WERI-Rb-1 (cell line): ENCODE results near the gene ABCB10.

ENCODE experiments used
- DNase-seq: peaks from one replicate; pipeline ENCODE4 v3.0.0-alpha.2; 2020
- H3K27ac ChIP-seq: fragments of 250-450 bp; sonication (Bioruptor Pico); 2 replicates; pipeline ENCODE4 v1.5.1; 2020; ENCODE audit warnings: mild to moderate bottlenecking, moderate library complexity
- H3K27me3 ChIP-seq: fragments of 250-450 bp; sonication (Bioruptor Pico); 2 replicates; pipeline ENCODE4 v1.5.1; 2021; ENCODE audit warnings: mild to moderate bottlenecking, low read depth, moderate library complexity; ENCODE audit not compliant: insufficient read depth, severe bottlenecking
- H3K36me3 ChIP-seq: fragments of 250-450 bp; sonication (Bioruptor Pico); 2 replicates; pipeline ENCODE4 v1.5.1; 2020; ENCODE audit warnings: mild to moderate bottlenecking, moderate library complexity
- H3K4me3 ChIP-seq: 2 replicates; pipeline ENCODE4 v1.5.1; 2011; ENCODE audit warnings: low read depth, mild to moderate bottlenecking, control low read depth, low read length
- H3K9me3 ChIP-seq: fragments of 250-450 bp; sonication (Bioruptor Pico); 2 replicates; pipeline ENCODE4 v1.5.1; 2021; ENCODE audit warnings: mild to moderate bottlenecking, moderate library complexity; ENCODE audit not compliant: severe bottlenecking
- TF ChIP-seq, protein P1 (sequence below): IDR thresholded peaks from 2 replicates; pipeline ENCODE4 v1.5.1; 2011; ENCODE audit warnings: low read depth, mild to moderate bottlenecking, control low read depth, inconsistent platforms, low read length

The ABCB10 gene

DNA sequence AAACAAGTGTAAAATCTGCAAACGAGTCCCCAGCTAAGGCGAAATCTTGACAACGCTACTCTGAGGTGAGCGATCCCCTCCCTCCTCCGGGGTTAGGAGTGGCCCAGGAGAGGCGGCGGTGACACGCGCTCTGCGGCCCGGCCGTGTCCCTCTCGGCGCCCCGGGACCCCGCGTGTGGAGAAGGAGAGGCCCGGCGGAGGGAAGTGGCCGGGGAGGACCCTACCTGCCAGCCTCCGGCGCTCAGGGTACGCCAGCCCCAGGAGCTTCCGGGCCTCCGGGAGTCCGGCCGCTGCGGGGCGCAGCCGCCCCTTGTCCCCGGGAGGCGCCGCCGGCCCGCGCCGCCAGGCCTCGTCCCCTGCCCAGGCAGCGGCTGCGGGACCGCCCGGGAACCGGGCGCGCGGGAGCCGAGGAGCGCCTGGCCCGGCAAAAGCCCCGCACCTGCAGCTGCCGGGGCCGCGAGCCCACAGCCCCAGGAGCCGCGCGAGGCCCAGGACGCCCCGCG, 543 bp downstream of the ABCB10 start:
- no peaks in the 10 kb centered on the region for H3K9me3 ChIP-seq
- no peaks in the 10 kb centered on the region for H3K27me3 ChIP-seq
- peak overlapping the region; percentile 60 for H3K27ac ChIP-seq
- H3K36me3 ChIP-seq: no peaks in the 10 kb centered on the region
- peak overlapping the region; percentile 63 for H3K4me3 ChIP-seq
- TF ChIP-seq, protein P1, sequence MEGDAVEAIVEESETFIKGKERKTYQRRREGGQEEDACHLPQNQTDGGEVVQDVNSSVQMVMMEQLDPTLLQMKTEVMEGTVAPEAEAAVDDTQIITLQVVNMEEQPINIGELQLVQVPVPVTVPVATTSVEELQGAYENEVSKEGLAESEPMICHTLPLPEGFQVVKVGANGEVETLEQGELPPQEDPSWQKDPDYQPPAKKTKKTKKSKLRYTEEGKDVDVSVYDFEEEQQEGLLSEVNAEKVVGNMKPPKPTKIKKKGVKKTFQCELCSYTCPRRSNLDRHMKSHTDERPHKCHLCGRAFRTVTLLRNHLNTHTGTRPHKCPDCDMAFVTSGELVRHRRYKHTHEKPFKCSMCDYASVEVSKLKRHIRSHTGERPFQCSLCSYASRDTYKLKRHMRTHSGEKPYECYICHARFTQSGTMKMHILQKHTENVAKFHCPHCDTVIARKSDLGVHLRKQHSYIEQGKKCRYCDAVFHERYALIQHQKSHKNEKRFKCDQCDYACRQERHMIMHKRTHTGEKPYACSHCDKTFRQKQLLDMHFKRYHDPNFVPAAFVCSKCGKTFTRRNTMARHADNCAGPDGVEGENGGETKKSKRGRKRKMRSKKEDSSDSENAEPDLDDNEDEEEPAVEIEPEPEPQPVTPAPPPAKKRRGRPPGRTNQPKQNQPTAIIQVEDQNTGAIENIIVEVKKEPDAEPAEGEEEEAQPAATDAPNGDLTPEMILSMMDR: peak; percentile 5; the same call in 1 of the 2 replicates
- DNase-seq: peak; percentile 23

DNA sequence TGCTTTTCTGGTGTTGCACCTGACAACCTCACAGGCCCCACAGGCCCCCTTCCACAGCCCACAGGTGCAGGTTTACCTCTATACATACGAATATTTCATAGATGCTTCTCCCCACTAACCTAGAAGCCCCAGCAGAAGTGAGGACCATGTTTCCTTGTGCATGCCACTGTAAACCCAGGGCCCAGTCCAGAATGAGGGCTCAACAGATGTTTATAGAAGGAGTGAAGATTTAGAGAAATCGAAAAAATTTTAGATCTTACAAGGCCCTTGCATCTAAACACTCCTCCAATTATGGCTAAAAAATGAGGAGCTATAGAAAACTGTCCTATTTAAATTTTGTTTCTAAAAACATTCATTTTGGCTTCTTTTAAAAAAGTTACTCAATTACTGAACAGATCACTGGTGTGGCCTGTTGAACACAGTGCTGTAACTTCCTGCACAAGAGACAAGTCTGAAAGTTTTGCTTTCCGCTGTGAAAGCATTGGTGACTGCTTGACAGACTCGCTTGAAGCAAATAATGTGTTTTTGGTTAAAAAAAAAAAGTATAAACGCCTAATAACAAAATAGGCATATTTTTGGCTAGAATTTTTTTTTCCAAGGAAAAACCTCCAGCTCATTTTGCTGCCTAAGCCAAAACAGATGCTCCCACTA, 1.2 kb downstream of the ABCB10 start:
- Histone ChIP-seq H3K27ac (no peak overlapping the region), H3K27me3 (no peaks in the 10 kb centered on the region), H3K4me3 (peak overlapping the region; percentile 63), H3K36me3 (no peaks in the 10 kb centered on the region), H3K9me3 (no peaks in the 10 kb centered on the region)
- TF ChIP-seq, protein P1: no peak
- DNase-seq: no peak

DNA sequence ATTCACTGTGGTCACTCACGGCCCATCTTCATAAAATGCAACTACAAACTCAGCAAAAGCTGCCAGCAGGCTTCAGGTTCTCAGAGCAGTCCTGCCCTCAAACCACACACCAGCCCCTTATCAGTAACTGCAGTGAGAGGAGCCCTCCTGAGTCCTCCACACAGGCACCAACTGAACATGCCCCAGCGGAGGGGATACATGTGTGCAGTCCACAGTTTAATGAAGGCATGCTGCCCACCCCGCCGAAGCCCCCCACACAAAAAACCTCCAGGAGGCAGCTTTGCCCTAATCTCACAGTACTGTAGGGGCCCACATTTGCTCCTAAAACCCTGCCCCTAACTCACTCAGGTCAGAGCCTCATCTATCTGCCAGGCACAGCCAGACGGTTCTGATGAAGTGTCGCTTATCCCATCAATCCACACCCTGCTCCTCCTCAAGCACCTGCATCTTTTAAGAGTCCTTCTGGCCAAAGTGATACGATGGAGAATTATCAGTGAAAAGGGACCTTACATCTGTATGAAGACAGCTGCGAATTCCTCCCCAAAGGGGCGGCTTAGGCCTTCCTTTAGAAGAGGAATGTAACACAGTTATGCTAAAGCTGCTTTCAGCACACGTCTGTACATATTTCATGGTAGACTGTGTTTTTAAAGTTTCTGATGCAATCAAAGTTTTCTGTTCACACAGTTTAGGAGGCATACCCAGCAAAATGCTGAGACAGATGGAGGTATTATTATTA, 3.5 kb downstream of the ABCB10 start:
- no peaks in the 10 kb centered on the region for H3K36me3 ChIP-seq
- no peak overlapping the region for H3K27ac ChIP-seq

DNA sequence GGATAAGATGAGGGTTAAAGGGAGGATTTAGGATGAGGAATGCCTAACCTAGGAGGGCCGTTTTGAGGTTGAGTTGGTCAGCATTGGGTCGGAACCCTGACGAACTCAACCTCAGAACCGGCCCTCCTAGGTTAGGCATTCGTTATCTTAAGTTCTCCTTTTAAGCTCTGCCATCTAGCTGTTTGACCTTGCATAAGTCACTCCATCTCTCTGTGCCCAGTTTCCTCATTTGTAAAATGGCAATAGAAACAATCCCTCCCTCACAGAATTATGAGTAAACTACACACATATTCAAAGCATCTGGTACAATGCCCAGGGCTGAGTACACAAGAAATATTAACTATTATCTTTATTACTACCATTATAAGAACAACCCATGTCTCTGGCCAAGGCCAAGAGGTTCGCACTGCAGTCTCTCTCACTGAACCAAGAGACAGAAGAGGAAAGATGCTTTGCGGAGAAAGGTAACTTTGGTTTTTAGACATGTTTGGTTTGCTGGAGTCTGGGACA, 4.8 kb downstream of the ABCB10 start:
- DNase-seq: no peak
- no peak overlapping the region for H3K4me3 ChIP-seq
- H3K36me3 ChIP-seq: no peaks in the 10 kb centered on the region
- no peak overlapping the region for H3K27ac ChIP-seq
- TF ChIP-seq, protein P1: no peak
- H3K9me3 ChIP-seq: no peaks in the 10 kb centered on the region
- H3K27me3 ChIP-seq: no peaks in the 10 kb centered on the region

More for the DNA sequence above, 3.5 kb downstream of the ABCB10 start:
- no peak for DNase-seq
- Histone ChIP-seq H3K4me3 (no peak overlapping the region), H3K27me3 (no peaks in the 10 kb centered on the region), H3K9me3 (no peaks in the 10 kb centered on the region)
- TF ChIP-seq, protein P1: no peak

DNA sequence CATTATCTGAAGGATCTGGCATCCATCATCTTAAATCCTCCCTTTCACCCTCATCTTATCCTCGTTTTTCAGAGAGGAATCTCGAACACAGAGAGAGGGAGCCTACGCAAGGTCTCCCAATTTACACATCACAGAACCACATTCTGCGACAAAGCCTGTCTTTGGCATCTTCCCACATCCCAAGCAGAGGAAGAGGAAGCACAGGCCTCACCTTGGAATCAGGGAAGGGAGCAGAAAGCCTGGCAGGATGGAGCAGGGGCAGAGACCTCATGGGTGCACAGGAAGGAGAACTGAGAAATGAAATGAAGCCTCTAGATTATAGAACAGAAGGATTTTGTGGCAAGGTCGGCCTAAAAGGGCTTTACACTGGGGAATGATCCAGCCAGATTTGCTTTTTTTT, 5.8 kb downstream of the ABCB10 start:
- no peak for DNase-seq
- no peak overlapping the region for H3K4me3 ChIP-seq
- no peaks in the 10 kb centered on the region for H3K36me3 ChIP-seq
- no peak overlapping the region for H3K27ac ChIP-seq
- TF ChIP-seq, protein P1: no peak
- H3K27me3 ChIP-seq: no peaks in the 10 kb centered on the region
- H3K9me3 ChIP-seq: no peaks in the 10 kb centered on the region
